HG03460 (cell line): Measurements from ENCODE around the gene RPS6KA2.

ENCODE experiments used
- ATAC-seq: cut with Tn5 transposase; IDR thresholded peaks from one replicate; pipeline ENCODE4 v1.9.1; 2021; ENCODE audit not compliant: unreplicated experiment

RPS6KA2 gene

DNA sequence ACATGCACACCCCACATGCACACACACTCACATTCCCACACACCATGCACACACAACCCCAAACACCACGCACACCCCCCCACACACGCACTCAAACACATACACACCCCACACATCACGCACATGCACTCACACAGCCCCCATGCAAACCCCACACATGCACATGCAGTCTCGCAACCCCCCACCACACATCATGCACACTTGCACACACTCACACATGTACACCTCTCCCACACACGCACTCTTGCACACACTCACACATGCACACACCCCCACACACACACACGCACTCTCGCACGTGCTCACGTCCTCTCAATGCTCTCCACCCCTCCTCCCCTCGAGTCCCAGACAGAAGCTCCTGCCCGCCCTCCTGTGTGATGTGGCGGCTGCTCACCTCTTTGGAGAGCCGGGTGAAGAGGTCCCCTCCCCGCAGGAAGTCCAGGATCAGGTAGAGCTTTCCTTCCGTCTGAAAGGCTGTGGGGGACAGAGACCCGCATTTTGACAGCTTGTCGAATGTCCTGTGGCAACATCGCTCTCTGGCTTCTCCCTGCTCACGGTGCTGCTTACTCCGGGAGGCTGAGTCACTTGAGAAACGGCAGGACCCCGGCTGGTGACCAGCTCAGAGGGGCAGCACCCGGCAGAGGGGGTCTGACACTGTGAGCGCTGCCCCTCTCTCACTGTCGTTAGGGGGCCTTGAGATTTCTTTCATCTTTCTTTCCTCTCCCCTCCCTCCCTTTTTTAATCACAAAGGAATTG lies 119.1 kb downstream of the RPS6KA2 start:
- no peak for ATAC-seq

DNA sequence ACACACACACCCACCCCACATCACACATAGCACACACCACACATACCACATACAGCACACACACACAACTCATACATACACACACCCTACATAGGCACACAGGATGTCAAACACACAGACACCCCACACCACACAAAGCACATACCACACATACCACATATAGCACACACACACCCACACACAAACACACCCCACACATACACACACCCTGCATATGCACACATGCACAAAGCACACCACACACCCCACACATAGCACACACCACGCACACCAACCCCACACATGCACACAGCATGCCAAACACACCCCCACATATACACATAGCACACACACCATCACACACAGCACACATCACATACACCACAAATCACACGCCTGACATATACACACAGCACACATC lies 119.7 kb downstream of the RPS6KA2 start:
- ATAC-seq, result no peak

DNA sequence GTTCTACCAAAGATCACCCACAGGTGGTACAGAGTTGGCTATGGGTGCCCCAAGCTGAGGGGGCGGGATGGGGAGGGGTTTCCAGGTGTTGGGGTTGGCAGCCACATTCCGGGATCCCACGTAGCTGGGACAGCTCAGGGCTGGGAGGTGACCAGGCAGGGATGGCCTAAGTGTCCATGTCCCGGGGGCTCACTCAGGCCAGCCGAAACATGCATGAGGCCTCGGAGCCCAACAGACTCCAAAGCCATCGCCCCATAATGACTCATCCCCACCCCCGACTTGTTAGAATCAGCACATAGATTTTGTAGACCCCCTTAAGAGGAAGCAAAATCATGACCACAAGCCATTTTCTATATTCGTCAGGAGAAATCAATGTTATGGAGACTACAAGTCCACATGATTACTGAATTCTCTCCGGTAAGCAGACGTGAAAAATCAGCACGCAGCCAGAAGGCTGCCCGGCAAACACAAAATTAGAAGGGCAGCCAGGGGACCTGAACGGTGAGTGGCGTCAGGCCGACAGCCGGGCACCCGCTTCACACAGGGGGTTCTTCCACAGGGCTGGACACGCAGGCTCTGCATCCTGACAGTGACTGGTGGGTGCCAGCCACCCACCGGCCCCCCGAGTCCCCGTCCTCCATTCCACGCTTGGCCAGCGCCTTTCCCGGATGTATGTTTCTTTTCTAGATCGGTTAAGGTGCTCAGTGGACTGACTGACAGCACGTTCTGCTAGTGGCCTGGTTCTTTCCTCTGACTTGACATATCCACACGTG lies 121.7 kb downstream of the RPS6KA2 start:
- ATAC-seq, result no peak

DNA sequence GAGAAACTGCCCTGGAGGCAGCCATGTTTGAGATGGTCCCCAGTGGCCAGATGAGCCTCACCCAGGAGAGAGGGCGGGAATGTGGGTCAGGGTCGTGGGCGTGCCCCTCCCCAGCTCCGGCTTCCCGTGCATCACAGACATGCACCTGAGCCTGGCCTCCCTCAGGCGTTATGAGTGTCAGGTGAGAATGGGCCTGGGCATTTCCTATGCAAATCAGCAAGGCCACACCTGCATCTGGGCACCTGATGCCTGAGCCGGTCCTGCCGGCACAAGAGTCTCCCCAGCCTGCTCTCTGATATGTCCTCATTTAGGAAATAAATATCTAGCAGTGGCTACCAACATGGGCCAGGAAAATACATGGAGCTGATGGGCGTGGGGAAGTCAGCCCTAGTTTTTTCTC lies 123.0 kb downstream of the RPS6KA2 start:
- no peak for ATAC-seq

DNA sequence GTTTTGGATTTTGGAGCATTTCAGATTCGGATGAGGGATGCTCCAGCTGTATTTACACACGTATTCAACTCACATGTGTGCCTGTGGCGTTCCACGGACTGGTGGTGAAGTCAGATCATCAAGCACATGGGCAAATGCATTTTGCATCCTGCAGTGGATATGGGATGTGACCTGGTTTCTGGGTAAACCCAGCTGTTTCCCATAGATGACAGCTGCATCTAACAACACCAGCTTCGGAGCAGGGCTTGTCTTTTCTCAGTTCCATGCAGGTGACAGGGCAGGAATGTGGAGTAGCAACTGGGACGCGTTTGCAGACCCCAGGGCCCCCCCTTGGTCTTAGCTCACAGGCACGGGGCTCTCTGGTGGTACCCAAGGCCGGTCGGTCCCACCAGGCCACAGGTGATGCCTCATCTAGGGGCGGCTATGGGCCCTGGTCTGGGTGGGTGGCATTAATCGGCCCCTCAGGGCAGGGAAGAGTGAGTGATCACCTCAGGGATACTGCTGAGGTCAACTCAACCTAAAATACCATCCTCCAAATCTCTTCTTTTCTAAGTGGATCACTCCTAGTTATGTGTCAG lies 123.8 kb downstream of the RPS6KA2 start:
- ATAC-seq, result no peak

DNA sequence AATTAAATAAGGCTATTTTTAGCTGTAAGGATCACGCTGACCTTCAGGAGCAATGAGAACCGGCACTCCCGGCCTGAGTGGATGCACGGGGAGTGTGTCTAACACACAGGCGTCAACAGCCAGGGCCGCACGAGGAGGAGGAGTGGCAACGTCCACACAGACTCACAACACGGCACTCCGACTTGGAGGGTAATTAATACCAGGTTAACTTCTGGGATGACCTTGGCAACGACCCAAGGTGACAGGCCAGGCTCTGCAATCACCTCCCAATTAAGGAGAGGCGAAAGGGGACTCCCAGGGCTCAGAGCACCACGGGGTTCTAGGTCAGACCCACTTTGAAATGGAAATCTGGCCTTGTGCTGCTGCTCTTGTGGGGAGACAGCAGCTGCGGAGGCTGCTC lies 124.6 kb downstream of the RPS6KA2 start:
- ATAC-seq, result no peak

- no peak for ATAC-seq
These were observed 125.8 kb downstream of the RPS6KA2 start for GRCh38 chr6:166501246-166501645.

DNA sequence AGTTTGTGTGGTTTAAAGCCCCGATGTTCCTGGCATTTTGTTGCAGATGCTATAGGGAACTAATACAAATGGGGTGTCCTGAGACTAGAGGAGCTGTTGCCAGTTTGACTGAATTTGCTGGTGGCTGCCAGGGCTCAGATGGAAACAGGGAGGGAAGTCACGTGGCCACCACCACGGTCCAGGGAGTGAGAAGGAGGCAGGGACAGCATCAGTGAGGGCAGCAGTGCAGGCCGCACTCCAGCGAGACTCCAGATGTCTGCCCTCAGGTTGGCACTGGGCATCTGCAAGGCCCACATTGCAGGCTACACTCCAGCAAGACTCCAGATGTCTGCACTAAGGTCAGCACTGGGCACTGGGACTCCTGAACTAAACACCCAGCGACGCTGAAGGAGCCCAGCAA lies 126.8 kb downstream of the RPS6KA2 start:
- ATAC-seq, result no peak

GRCh38 chr6:166499350-166500163 lies 127.5 kb downstream of the RPS6KA2 start:
- ATAC-seq, result peak; percentile 68

- no peak for ATAC-seq
These were observed 128.2 kb downstream of the RPS6KA2 start for GRCh38 chr6:166498661-166499349.

- no peak for ATAC-seq
These were observed 128.8 kb downstream of the RPS6KA2 start for GRCh38 chr6:166498228-166498627.

DNA sequence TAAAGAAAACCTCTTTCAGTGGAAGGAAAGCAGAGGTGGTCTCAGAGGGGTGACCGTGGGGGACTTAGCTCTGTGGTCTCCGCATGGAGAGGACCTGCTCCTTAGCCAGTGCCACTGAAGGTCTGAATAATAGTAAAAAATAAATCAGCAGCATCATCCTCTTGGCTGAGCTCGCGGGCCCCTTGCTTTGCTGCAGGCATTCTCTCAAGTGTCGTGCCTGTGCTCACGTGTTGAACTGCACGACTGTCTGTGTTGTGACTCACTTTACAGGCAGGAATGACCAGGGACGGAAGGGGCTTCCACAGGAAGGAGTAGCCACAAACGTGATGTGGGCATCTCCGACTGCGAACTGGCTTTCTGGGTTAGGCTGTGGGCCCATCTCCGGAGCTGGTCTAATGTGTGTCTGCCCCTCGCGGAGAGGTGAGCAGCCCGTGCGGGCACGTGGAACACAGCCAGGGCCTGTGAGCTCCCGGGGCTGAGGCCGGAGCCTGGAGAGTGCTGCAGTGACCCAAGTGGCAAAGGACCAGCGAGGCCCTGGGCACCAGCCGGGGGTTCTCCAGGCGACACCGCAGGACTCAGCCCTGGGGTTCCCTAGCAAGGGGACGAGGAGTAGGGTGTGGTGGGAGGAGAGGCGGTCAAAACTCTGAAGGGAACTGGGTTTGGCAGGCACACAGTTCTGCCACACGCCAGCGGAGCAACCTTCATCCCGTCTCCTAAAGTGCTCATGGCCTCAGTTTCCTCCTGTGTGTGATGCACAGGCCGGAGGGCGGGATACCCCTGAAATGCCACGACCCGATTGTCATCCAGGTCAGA lies 129.8 kb downstream of the RPS6KA2 start:
- ATAC-seq, result no peak

DNA sequence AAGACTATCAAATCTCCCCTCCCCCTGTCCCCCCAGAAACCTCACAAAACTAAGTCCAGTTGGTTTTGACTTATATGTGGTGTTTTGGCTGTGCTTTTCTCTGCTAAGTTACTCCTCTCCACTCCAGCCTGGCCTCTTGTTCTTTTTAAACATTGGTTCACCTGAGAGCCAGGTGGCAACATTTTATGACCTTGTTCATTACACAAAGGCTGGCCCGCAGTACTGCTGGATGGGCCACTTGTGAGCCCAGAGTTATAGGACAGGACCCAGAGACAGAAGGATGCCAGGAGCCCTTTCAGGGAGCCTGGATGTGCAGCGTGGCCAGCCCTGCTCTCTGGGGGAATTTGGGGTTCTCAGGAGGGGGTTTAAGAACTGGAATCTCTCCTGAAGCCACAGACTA lies 130.6 kb downstream of the RPS6KA2 start:
- no peak for ATAC-seq

DNA sequence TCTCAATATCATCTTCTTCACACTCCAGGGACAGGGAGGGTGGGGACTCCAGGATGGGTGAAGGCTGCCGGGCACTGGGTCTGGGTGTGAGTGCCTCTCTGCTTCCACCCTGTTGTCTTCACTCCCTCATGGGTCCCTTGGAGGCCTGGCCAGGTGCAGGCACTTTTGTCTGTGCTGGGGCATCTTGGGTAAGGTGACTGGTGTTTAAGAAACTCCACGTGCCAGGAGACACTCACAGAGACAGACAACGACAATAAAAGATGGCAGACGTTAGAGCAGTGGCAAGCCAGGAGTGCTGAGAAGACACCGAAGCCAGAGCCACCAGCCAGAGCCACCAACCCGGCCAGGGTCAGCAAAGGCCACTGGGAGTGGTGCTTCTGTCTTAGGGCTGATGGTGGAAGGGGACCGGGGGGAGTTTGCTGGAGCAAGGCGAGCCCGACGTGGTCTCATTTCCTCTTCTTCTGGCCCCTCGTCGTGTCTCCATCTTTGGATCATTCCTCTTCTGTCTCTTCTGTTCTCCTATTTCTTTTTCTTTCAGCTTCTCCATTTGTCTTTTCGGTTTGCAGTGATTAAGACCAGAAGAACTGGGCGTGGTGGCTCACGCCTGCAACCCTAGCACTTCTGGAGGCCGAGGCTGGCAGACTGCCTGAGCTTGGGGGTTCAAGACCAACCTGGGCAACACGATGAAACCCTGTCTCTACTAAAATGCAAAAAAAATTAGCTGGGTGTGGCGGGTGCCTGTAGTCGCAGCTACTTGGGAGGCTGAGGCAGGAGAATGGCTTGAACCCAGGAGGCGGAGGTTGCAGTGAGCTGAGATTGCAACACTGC lies 131.3 kb downstream of the RPS6KA2 start:
- no peak for ATAC-seq

DNA sequence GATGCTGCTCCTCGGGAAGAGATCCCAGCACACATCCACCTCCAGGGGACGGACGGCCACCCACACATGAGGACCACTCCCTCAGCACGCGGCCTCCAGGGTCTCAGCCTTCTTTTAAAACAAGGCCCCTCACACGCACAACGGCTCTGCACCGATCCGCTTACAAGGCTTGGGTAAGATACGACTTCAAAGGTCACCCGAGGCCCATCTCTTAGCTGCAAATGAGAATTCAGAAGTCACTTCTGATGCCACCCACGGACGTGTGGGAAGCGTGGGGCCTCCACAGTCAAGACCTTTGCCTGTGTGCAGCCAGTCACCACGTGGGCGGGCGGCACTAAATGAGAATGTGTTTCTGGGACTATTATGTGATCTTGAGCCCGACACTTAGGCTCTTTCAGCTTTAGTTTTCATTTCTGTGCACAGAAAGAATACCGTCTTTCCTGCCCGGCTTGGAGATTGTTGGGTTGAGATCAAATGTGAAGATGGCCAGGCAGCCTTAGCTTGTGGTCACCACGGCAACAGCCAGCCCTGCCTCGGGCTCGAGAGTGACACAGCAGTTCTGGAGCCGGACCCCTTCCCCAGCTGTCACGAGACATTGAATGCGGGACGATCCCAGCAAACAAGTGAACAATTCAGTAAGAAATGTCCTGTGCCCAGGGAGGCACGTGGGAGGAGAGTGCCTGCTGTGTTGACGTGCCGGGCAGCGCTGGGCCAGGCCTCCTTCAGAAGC lies 132.1 kb downstream of the RPS6KA2 start:
- ATAC-seq, result no peak

DNA sequence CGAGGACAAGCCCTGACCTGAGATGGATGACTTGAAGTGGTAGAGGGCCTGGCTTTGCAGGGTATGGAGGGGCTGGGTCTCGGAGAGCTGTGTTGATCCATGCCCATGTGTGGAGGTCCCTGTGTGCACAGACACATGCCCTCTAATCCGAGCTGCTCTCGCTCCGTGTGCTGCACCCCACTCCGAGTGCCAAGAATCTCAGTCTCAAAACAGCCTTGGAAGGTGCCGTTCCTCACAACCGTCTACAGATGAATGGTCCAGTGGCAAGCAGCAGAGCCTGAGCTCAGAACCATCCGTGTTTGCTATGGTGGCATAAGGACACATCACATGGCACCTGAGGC lies 133.0 kb downstream of the RPS6KA2 start:
- ATAC-seq, result no peak

DNA sequence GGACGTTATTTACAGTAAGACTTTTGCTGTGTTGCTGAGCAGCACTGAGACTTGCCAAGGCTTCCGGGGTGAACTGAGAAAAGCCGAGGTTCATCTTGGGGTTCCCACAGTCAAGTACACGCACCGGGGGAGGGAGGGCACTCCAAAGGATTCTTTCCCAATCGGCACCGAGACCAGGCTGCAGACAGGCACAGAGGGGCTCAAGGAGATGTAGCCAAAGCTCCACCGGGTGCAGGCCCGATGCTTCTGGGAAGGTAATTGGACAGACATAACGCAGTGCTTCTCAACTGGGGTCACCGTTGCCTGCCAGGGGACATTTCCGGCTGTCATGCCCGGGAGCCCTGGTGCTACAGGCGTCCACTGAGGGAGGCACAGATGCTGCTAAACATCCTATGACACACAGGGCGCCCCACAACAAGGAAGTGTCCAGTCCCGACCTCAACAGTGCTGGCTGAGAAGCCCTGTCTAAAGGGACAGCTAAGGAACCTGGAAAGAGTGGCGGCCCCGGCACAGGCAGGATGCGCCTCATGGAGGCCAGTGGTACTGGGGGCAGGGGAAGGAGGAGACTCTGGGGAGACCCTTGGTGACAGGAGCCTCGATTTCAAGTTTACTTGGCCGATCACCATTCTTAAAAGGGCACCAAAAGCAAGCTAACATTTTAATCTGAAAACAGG lies 133.5 kb downstream of the RPS6KA2 start:
- no peak for ATAC-seq
